HCT116 (cell line): ENCODE results near the gene SLC38A8. TPM values are rescaled to one million over a fixed set of nuclear protein-coding genes. Genes with fewer than 3 reads are reported as not detected.

Source experiments
- ATAC-seq: fragments of 200-7000 bp; cut with Tn5 transposase; 2 replicates; pipeline ENCODE4 v1.9.1; 2020; ENCODE audit warnings: mild to moderate bottlenecking, moderate library complexity
- BruUV-seq: library from RNA; stranded (reverse); fragments of 400-500 nt; replicated peaks from 2 replicates; lab custom pipeline; 2021; lab: Mats Ljungman, UMichigan
- CTCF ChIA-PET: fragments of 300-600 bp; sonication (Branson Sonifier 250); formaldehyde crosslinking; loops from one replicate; lab custom pipeline; 2021; ENCODE audit warnings: antibody characterized with exemption; lab: Charles Lee
- POLR2A ChIA-PET: fragments of 300-600, 350-600 bp; sonication (Branson Sonifier 250); formaldehyde crosslinking; loops from one replicate; lab custom pipeline; 2021; ENCODE audit warnings: antibody characterized with exemption; lab: Charles Lee
- RAD21 ChIA-PET, 2 experiments: fragments of 300-600 bp; sonication (Branson Sonifier 250); formaldehyde crosslinking; loops; one replicate each; lab custom pipeline; 2023; ENCODE audit warnings: low total read pairs in 2 of 2; ENCODE audit not compliant: uncharacterized antibody in 2 of 2, unreplicated experiment in 2 of 2, low non-redundant PET in 1 of 2; lab: Charles Lee
- DNase-seq: peaks from one replicate; pipeline ENCODE4 v3.0.0-alpha.2; 2010; ENCODE audit warnings: low read depth, low spot score
- H2AFZ ChIP-seq: fragments of 200-600 bp; shearing (Covaris generic), sonication (generic); 2 replicates; pipeline ENCODE4 v1.6.1; 2017; ENCODE audit warnings: low read depth, mixed run types, mixed read lengths, antibody characterized with exemption, low read length; ENCODE audit not compliant: poor library complexity, severe bottlenecking
- H3K27ac ChIP-seq: 2 replicates; pipeline ENCODE4 v1.5.1; 2012; ENCODE audit warnings: low read depth, low read length
- H3K27me3 ChIP-seq: fragments of 200-600 bp; sonication (generic); 2 replicates; pipeline ENCODE4 v1.6.1; 2016; ENCODE audit warnings: mixed run types, low read length, mixed read lengths; ENCODE audit not compliant: insufficient read depth
- H3K36me3 ChIP-seq, 2 experiments: fragments of 200-500 bp in 1 of 2; fragments of 200-600 bp in 1 of 2; sonication (Bioruptor generic) in 1 of 2; sonication (generic) in 1 of 2; 2 replicates each; pipeline versions ENCODE4 v1.5.1 to v1.6.1; 2014 to 2016; ENCODE audit warnings: low read length in 2 of 2, inconsistent platforms in 1 of 2, mixed read lengths in 1 of 2, mixed run types in 1 of 2; ENCODE audit not compliant: insufficient read depth in 2 of 2, control insufficient read depth in 1 of 2
- H3K4me1 ChIP-seq, 2 experiments: fragments of 200-600 bp in 1 of 2; sonication (generic) in 1 of 2; 2 replicates each; pipeline versions ENCODE4 v1.5.1 to v1.6.1; 2012 to 2017; ENCODE audit warnings: low read length in 2 of 2, inconsistent platforms in 1 of 2, mild to moderate bottlenecking in 1 of 2, mixed read lengths in 1 of 2, mixed run types in 1 of 2, moderate library complexity in 1 of 2; ENCODE audit not compliant: insufficient read depth in 2 of 2, control insufficient read depth in 1 of 2
- H3K4me2 ChIP-seq: fragments of 200-600 bp; sonication (generic); 2 replicates; pipeline ENCODE4 v1.6.1; 2017; ENCODE audit warnings: mixed run types, low read length, mixed read lengths
- H3K4me3 ChIP-seq, 2 experiments: fragments of 200-600 bp in 1 of 2; sonication (generic) in 1 of 2; replicated peaks in 1 of 2; 2 replicates each; pipeline ENCODE4 v1.5.1; 2011 to 2016; ENCODE audit warnings: low read length in 2 of 2, control low read depth in 1 of 2, low read depth in 1 of 2, mild to moderate bottlenecking in 1 of 2, mixed read lengths in 1 of 2, mixed run types in 1 of 2
- H3K79me2 ChIP-seq: fragments of 200-600 bp; sonication (generic); 2 replicates; pipeline ENCODE4 v1.6.1; 2017; ENCODE audit warnings: mild to moderate bottlenecking, mixed run types, low read length, moderate library complexity, mixed read lengths; ENCODE audit not compliant: insufficient read depth
- H3K9ac ChIP-seq: fragments of 200-600 bp; sonication (generic); 2 replicates; pipeline ENCODE4 v1.6.1; 2016; ENCODE audit warnings: low read length, mixed read lengths
- H3K9me2 ChIP-seq: fragments of 200-600 bp; sonication (generic), shearing (Covaris generic); 2 replicates; pipeline ENCODE4 v1.6.1; 2017; ENCODE audit warnings: mixed run types, mild to moderate bottlenecking, moderate library complexity; ENCODE audit not compliant: insufficient read depth
- H3K9me3 ChIP-seq, 2 experiments: fragments of 200-500 bp in 1 of 2; fragments of 200-600 bp in 1 of 2; sonication (Bioruptor generic) in 1 of 2; sonication (generic) in 1 of 2; 2 replicates each; pipeline ENCODE4 v1.6.1; 2014 to 2017; ENCODE audit warnings: low read length in 2 of 2, mixed read lengths in 2 of 2, inconsistent platforms in 1 of 2, low read depth in 1 of 2, mild to moderate bottlenecking in 1 of 2, mixed run types in 1 of 2, moderate library complexity in 1 of 2; ENCODE audit not compliant: control insufficient read depth in 1 of 2, insufficient read depth in 1 of 2
- H4K20me1 ChIP-seq: fragments of 200-600 bp; sonication (generic), shearing (Covaris generic); 2 replicates; pipeline ENCODE4 v1.6.1; 2017; ENCODE audit warnings: mixed run types, mild to moderate bottlenecking, moderate library complexity; ENCODE audit not compliant: insufficient read depth
- ATF3 ChIP-seq: IDR thresholded peaks from 2 replicates; pipeline ENCODE4 v1.6.1; 2012
- CBX3 ChIP-seq: IDR thresholded peaks from 2 replicates; pipeline ENCODE4 v1.6.1; 2012; ENCODE audit warnings: low read depth
- CEBPB ChIP-seq: IDR thresholded peaks from 2 replicates; pipeline ENCODE4 v1.6.1; 2012; ENCODE audit warnings: low read depth
- EGR1 ChIP-seq: IDR thresholded peaks from 2 replicates; pipeline ENCODE4 v1.6.1; 2012; ENCODE audit warnings: low read depth
- ELF1 ChIP-seq: IDR thresholded peaks from 2 replicates; pipeline ENCODE4 v1.6.1; 2012; ENCODE audit warnings: low read depth, borderline replicate concordance
- EZH2phosphoT487 ChIP-seq: fragments of 200-600 bp; IDR thresholded peaks from 2 replicates; pipeline ENCODE4 v1.6.1; 2018; ENCODE audit warnings: antibody characterized with exemption, borderline replicate concordance
- FOSL1 ChIP-seq: IDR thresholded peaks from 2 replicates; pipeline ENCODE4 v1.6.1; 2012; ENCODE audit warnings: low read depth
- MAX ChIP-seq: IDR thresholded peaks from 2 replicates; pipeline ENCODE4 v1.6.1; 2012
- POLR2A ChIP-seq: IDR thresholded peaks from 2 replicates; pipeline ENCODE4 v1.7.0; 2011; ENCODE audit warnings: borderline replicate concordance; ENCODE audit not compliant: insufficient read depth, insufficient read length; ENCODE audit errors: extremely low read depth
- POLR2AphosphoS5 ChIP-seq: IDR thresholded peaks from 2 replicates; pipeline ENCODE4 v1.6.1; 2011; ENCODE audit warnings: mild to moderate bottlenecking, low read depth, low read length, moderate library complexity
- RAD21 ChIP-seq: IDR thresholded peaks from 2 replicates; pipeline ENCODE4 v1.6.1; 2012; ENCODE audit warnings: low read depth, mild to moderate bottlenecking
- REST ChIP-seq: IDR thresholded peaks from 2 replicates; pipeline ENCODE4 v1.6.1; 2012; ENCODE audit warnings: low read depth
- SIN3A ChIP-seq: IDR thresholded peaks from 2 replicates; pipeline ENCODE4 v1.6.1; 2012; ENCODE audit warnings: low read depth
- SP1 ChIP-seq: IDR thresholded peaks from 2 replicates; pipeline ENCODE4 v1.6.1; 2012; ENCODE audit warnings: low read depth
- SRF ChIP-seq: IDR thresholded peaks from 2 replicates; pipeline ENCODE4 v1.6.1; 2012; ENCODE audit warnings: low read depth
- TCF7L2 ChIP-seq: IDR thresholded peaks from 2 replicates; pipeline ENCODE4 v1.7.0; 2011; ENCODE audit warnings: borderline replicate concordance, inconsistent platforms; ENCODE audit not compliant: insufficient read depth, insufficient read length; ENCODE audit errors: extremely low read depth
- YY1 ChIP-seq: IDR thresholded peaks from 2 replicates; pipeline ENCODE4 v1.6.1; 2011; ENCODE audit warnings: low read length, low read depth, moderate library complexity, mild to moderate bottlenecking; ENCODE audit not compliant: insufficient replicate concordance; ENCODE audit errors: extremely low read depth
- ZFX ChIP-seq: fragments of 450-650 bp; IDR thresholded peaks from 2 replicates; pipeline ENCODE4 v1.6.1; 2017
- ZNF274 ChIP-seq: fragments of 200-500 bp; sonication (Bioruptor generic); IDR thresholded peaks from 2 replicates; pipeline ENCODE4 v1.6.1; 2014; ENCODE audit warnings: mild to moderate bottlenecking, low read depth, low read length, inconsistent platforms
- intact Hi-C: fragments of 100-400 bp; cut with micrococcal nuclease; formaldehyde crosslinking; loops from 2 replicates; pipeline ENCODE4 v1.10.0; 2022
- total RNA-seq: library from RNA; stranded (reverse); gene quantifications from one replicate; pipeline ENCODE4 v1.2.1, GENCODE V29; 2021; ENCODE audit not compliant: unreplicated experiment

The SLC38A8 gene
- total RNA-seq, 1 experiment from 2014 or later, result not detected

GRCh38 chr16:83989300-83989699 is 53.3 kb downstream of the SLC38A8 start:
- Histone ChIP-seq H3K27ac (no peak overlapping the region), H3K9me3 (no peaks in the 10 kb centered on the region), H3K36me3 (no peaks in the 10 kb centered on the region), H3K9me2 (no peaks in the 10 kb centered on the region), H3K4me1 (no peaks in the 10 kb centered on the region), H3K27me3 (peaks cover 31% of the 10 kb centered on the region), H3K4me2 (no peak overlapping the region), H3K79me2 (no peaks in the 10 kb centered on the region), H3K4me3 (no peak overlapping the region), H2AFZ (no peak overlapping the region), H3K9ac (no peak overlapping the region), H4K20me1 (no peaks in the 10 kb centered on the region)
- BruUV-seq, result no TSS peak
- RAD21 ChIA-PET, result no interaction called here
- CTCF ChIA-PET, result interaction anchor here (1.0 kb wide), 1 partner anchor 36 kb away, joined by 3 read pairs; the partner anchor contains the start of gene OSGIN1
- no peak for ATAC-seq
- POLR2A ChIA-PET, result no interaction called here
- TF ChIP-seq EGR1 (no peak), MAX (no peak), RAD21 (no peak), TCF7L2 (no peak), ZNF274 (no peak), ZFX (no peak), FOSL1 (no peak), SIN3A (no peak), CEBPB (no peak), YY1 (no peak)
- no peak for DNase-seq
- intact Hi-C loops, result no loop called here

- Histone ChIP-seq H3K36me3 (no peaks in the 10 kb centered on the region), H3K27me3 (peaks cover 17% of the 10 kb centered on the region), H3K4me1 (no peaks in the 10 kb centered on the region), H3K9me3 (peaks cover under 1 to 8% of the 10 kb centered on the region in 2 experiments; a peak in 2 of 4 replicates), H3K9me2 (no peaks in the 10 kb centered on the region), H2AFZ (no peak overlapping the region), H3K79me2 (no peaks in the 10 kb centered on the region), H3K9ac (no peak overlapping the region), H3K4me2 (no peak overlapping the region), H3K27ac (no peak overlapping the region), H4K20me1 (no peaks in the 10 kb centered on the region), H3K4me3 (no peak overlapping the region)
- no TSS peak for BruUV-seq
- RAD21 ChIA-PET, result interaction anchor here in 1 of 2 experiments (0.6 kb wide), 1 partner anchor 1227 kb away, joined by 3 read pairs; no protein-coding TSS in a partner anchor
- POLR2A ChIA-PET, result interaction anchor here (0.7 kb wide), 1 partner anchor 173 kb away, joined by 4 read pairs; no protein-coding TSS in a partner anchor
- CTCF ChIA-PET, result interaction anchor here (0.8 kb wide), 1 partner anchor 10 kb away, joined by 3 read pairs; no protein-coding TSS in a partner anchor
- no peak for DNase-seq
- ATAC-seq, result no peak
- intact Hi-C loops, result no loop called here
- TF ChIP-seq ATF3 (no peak), ZFX (no peak), RAD21 (no peak), POLR2A (no peak), EZH2phosphoT487 (no peak), SIN3A (no peak), YY1 (no peak), SRF (no peak), SP1 (no peak), CEBPB (no peak), CBX3 (no peak), FOSL1 (no peak), POLR2AphosphoS5 (no peak), REST (no peak), ZNF274 (no peak), ELF1 (no peak)
Observed at GRCh38 chr16:83983491-83983890, 59.1 kb downstream of the SLC38A8 start.
